SKM-1 treated with dmso at 0.1 percent for 144 hours (cell line): Measurements from ENCODE around the gene MCCC2.
"Not testable (repeated sequence)": the region's sequence is repeated elsewhere in the genome, so short reads cannot be mapped to it uniquely, and the experiment has no call there.

Experiments
- DNase-seq: peaks from one replicate; lab custom pipeline; 2025; ENCODE audit not compliant: unreplicated experiment; lab: John Stamatoyannopoulos, UW

MCCC2 gene

DNA sequence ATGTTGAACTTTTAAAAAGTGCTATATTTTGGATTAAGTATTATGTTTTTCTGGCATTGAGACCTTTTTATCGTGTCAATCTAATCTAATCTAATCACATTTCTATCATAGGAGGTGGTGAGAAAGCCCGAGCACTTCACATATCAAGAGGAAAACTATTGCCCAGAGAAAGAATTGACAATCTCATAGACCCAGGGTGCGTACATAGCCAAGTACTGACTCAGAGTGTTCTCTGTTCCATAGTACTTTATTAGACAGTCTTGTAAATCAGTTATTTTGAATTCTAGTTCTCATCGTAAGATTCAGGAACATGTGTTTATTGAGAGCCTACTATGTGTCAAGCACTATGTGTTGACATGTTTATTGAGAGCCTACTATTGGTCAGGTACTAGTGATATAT, 9.0 kb downstream of the MCCC2 start:
- DNase-seq = no peak

DNA sequence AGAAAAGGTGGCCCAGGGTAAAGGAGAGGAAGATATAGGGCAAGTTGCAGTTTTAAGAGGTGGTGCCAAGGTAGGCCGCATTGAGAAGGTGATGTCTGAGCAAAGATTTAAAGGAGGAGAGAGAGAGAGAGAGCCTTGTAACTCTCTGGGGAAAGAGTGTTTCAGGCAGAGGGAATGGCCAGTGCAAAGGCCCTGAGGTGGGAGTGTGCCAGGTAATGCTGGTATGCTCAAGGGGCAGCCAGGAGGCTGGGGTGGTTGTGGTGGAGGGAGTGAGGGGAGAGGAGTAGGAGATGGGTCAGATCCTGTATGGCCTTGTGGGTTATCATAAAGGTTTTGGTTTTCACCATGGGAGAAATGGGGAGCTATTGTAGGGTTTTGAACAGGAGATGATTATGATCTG, 9.9 kb downstream of the MCCC2 start:
- DNase-seq = no peak

DNA sequence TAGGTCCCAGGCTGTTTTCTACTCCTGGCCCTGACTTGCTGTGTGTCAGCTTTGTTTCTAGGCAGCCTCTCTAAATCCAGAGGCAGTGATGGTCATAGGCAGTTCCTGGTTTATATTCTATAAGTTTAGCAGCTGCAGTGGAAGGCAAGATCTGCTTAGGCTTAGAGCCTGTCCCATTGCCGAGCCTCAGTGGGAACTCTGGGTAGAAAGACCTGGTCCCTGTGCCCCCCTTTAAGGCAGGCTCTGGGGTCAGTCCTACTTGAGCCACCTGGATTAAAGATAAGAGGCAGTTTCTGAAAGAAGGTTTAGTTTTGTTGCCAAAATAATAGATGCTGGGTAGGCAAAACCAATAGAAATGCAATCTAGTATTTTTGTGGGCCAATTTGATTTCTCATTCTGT, 13.6 kb downstream of the MCCC2 start:
- no peak for DNase-seq

DNA sequence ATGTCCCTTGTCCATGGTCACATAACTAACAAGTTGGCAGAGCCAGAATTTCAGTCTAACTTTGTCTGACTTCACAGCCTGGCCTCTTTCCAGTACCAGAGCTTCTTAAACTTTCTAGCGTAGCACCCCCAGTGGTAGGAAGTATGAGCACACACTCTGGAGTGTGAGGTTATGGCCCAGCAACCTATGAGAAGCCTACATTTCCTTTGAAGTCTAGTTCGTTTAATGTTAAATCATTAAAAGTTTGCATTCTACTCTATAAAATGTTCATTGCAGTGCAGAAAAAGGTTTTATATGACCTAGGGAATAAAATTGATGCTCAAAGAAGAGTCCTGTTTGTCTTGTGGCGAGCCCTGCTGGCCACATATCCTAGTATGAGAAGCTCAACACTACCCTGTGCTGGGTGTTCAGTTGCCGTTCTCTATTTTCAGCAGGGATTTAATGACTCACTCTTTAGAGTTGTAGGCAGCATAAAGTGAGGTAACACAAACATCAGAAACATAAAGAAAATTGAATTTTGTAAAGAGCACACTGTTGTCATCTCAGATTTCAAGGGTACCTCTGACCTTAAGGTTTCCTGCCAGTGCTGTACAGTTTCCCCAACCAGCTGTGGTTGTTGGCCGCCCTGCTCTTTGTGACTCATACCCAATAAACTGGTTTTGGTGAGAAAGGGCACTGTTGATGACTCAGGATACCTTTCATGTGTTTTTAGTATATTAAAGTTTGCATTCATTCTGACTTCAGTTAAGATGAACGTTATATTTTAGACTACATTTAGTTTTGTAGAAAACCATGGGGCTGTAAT, 14.3 kb downstream of the MCCC2 start:
- peak; percentile 63 for DNase-seq

DNA sequence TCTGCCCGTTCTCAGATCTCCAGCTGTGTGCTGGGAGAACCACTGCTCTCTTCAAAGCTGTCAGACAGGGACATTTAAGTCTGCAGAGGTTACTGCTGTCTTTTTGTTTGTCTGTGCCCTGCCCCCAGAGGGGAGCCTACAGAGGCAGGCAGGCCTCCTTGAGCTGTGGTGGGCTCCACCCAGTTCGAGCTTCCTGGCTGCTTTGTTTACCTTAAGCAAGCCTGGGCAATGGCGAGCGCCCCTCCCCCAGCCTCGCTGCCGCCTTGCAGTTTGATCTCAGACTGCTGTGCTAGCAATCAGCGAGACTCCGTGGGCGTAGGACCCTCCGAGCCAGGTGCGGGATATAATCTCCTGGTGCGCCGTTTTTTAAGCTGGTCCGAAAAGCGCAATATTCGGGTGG, 22.8 kb downstream of the MCCC2 start:
- DNase-seq = not testable (repeated sequence)

DNA sequence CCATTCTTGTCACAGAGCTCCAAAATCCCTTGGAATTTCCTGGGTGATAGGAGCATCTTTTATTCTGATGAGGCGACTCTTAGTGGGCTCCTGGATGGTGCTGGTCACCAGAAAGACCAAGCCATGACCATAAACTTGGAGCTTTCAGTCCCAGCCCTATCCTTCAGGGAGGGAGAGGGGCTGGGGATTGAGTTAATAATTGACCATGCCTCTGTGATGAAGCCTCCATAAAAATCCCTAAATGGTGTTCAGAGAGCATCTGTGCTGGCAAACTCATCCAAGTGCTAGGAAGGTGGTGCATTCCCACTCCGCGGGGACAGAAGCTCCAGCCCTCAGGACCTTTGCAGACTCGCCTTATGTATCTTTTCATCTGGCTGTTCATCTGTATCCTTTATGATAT, 28.7 kb downstream of the MCCC2 start:
- DNase-seq = no peak

DNA sequence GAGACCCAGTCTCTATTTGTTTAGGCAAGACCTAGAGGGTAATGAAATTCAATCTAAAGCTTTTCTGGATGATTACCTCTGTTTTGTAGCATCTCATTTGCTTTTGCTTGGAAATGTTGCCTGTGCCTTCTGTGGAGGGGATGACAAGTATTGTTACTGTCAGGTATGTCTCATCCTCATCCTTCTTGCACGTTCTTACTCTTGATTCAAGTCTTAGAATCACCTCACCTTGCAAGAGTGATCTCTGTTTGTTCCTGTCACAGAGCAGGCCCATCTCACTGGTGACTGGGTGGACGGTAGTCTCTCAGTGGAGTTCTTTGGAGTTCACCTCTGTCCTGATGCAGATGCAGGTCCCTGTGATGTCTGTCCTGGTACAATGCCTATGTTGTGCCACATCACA, 33.5 kb downstream of the MCCC2 start:
- no peak for DNase-seq

DNA sequence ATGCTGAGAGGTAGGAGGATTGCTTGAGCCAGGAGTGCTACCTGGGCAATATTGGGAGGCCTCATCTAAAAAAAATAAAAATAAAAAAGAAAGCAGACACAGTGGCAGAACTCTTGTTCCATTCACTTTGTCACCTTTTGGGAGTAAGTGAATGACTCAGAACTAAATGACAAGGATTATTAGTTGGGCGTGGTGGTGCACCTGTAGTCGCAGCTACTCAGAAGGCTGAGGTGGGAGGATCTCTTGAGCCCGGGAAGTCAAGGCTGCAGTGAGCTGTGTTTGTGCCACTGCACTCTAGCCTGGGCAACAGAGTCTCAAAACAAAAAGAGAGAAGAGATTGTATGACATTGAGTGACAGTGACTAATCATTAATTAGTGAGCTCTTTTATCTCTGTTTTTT, 34.1 kb downstream of the MCCC2 start:
- DNase-seq = no peak

DNA sequence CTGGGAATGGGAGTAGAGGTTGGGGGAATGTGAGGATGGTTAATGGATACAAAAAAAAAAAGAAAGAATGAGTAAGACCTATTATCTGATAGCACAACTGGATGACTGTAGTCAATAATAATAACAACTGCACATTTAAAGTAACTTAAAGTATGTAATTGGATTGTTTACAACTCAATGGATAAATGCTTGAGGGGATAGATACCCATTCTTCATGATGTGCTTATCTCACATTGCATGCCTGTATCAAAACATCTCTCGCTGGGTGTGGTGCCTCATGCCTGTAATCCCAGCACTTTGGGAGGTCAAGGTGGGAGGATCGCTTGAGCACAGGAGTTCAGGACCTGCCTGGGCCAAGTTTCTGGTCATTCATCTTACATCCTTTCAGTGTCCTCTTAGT, 34.6 kb downstream of the MCCC2 start:
- no peak for DNase-seq

DNA sequence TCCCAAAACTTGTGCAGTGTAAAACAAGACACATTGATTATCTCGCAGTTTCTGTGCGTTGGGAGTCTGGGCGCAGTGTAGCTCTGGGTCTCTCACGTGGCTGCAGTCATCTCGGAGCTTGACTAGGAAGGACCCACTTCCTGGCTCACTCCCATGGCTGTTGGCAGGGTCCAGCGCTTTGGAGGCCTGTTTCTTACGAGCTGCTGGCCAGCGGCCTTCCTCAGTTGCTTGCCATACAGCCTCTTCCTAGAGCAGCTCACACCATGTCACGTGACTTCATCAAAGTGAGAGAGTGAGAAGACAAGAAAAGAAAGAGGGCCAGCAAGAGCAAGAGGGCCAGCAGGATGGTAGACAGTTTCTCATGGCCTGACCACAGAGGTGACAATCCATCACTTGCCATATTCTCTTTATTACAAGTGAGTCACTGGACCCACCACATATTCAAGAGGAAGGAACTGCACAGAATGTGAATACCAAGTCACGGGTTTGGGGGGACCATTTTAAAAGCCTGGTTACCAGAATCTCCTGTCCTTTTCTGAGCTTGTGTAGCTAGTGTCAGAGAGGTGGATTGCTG, 36.2 kb downstream of the MCCC2 start:
- no peak for DNase-seq

DNA sequence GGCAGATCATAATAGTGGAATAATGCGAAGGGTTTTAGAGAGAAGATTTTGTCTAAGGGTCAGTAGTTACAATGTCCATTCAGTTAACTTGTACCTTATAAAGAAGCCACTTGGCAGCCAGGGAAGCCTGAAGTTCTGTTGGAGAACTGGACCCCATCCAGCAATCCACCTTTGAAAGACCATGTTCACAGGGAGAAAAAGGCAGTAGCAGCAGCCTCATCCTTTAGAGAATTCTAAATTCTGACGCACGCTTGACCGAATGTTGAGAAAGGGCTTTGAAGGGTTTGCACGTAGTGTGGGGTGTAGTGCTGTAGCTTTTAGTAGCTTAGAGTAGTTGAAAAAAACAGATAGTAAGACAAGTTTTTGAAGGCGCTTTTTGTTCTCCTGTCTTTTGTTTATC, 42.8 kb downstream of the MCCC2 start:
- no peak for DNase-seq

DNA sequence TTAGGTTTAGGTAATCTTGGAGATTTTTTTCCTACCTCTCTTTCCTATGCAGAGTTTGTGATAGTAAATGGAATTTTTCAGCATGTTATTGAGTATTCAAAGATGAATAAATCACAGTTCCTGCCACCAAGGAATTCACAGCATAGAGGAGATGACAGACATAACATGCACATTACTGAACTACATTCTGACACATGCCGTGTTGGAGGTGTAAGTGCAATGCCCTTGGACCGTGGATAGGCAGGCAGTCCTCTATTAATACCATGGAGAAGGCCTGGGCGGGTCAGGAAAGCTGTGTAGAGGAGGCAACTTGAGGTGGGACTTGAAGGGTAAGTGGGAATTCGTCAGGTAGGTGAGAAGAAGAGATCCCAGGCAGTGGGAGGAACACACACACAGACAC, 43.9 kb downstream of the MCCC2 start:
- DNase-seq = no peak

DNA sequence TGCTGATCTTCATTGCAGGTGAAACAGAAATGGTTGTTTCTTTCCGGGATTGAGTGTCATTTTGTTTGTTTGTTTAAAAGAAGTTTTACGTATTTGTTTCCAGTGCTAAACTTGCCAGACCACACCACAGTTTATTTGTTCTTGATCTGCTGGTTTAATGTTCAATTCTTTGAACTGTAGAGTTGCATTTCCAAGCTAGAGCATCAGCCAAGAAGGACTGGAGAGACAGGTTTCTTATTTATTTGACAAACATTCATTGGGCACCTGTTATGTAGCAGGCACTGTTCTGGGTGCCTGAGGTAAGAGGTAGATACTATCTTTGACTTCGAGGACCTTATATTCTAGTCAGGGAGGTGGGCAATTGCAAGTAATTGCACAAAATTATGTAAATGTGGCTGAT, 45.0 kb downstream of the MCCC2 start:
- no peak for DNase-seq

DNA sequence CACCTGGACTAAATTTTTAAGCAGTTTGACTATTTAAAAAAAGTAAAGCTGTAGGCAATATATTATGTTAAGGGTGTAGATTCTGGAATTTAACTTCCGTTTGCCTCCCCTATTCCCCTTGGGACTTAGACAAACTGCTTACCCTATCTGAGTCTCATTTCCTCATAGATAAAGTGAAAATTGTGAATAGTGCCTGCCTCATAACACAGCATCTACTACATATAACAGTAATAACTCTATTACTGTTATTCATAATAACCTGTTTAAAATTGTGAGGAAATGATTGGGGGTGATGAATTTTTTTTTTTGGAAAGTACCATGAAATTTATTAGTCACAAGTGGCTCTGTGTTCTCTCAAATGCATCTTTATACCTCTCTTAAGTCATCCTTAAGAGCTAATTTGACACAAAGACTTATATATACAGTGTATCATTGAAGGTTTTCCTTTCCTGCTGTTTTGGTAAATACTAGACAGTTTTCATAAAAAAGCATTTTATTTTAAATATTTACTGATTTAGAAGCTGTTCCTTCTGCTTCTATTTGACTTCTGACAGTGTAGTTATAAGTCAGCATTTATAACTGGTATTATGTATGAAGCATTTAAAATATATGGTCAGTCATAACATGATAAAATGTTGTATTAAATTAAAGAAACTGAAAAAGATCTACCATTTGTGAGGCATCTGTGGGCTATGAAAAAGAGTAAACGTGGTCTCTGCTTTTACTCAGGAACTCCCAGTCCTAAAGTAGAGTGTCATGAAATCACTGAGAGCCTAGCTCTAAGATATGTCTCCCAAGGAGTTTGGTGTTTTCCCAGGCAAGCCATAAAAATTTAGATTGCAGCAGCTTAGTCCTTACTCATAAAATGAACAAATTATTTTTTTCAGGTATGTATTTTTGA, 46.4 kb downstream of the MCCC2 start:
- no peak for DNase-seq

DNA sequence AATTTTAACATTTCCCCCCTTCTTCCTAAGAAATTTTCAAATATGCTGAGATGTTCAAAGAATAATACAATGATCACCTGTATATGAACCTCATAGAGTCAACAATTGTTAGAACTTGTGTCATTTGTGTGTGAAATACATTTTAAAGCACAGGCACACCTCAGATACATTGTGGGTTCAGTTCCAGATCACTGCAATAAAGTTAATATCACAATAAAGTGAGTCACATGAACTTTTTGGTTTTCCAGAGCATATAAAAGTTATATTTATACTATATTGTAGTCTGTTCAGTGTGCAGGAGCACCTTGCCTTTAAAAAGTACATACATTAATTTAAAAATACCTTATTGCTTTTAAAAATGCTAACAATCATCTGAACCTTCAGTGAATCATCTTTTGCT, 50.0 kb downstream of the MCCC2 start:
- DNase-seq = no peak

DNA sequence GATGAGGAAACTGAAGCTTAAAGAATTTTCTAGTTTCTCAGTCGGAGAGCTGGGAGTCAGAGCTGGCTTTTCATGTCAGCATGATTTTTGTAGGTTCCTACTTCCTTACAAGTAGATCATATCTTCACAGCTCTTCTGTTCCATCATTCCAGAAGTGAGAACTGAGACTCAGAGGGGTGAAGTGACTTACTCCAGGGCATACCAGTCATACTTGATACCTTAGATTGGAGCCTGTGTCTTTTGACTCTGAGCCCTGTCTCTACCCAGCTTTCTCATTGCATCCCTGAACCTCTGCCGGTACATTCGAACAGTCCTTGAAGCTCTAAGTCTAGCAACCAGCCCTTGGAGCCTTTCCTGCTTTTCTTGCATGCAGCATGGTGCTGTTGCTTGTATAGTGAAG, 53.3 kb downstream of the MCCC2 start:
- DNase-seq = no peak

DNA sequence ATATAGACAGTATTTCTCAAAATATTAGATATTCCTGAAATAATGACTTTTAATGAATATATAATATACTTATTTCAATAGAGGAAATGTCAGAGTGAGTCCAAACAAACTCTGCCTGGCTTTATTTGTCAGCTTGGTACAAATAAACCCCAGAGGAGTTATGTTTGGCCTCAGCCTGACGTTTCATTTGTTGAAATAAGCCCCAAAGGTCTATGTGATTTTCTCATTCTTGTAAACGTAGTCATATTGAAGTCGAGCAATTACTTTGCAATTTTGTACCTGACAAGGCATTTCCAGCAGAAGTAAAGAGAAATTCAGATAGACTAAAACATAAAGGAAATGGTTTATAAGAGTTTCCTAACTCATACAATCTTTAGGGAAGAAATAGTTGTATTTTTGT, 57.9 kb downstream of the MCCC2 start:
- no peak for DNase-seq

DNA sequence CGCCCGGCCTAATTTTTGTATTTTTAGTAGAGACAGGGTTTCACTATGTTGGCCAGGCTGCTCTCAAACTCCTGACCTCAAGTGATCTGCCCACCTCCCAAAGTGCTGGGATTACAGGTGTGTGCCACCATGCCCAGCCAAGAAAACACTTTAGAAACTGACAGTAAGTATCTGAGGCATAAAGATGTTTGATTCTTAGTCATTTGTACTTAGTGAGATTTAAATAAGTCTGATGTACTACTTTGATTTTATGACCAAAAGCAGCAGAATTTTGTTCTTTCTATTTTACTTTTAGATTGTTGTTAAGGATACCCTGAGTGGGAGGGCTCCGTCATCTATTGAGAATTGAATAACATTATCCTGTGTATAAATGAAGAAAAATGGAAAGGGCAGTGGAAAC, 63.8 kb downstream of the MCCC2 start:
- DNase-seq = not testable (repeated sequence)

DNA sequence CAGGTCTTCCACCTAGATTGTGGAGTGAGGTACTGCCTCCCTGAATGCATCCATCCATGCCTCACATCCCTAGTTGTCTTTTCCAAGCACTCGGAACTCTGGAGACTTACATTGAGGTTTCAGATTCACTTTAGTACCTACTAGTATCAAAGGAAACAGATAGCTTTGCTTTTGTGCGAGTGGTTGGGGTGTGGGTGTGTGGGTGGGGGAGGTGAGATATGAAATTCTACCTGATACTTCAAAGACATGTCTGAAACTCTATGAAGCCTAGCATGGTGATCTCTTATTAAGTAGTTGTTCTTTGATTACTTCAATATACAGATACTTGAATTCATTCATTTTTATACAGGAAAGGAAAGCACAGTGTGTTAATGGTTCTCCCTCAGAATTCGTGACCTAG, 64.4 kb downstream of the MCCC2 start:
- DNase-seq = no peak

DNA sequence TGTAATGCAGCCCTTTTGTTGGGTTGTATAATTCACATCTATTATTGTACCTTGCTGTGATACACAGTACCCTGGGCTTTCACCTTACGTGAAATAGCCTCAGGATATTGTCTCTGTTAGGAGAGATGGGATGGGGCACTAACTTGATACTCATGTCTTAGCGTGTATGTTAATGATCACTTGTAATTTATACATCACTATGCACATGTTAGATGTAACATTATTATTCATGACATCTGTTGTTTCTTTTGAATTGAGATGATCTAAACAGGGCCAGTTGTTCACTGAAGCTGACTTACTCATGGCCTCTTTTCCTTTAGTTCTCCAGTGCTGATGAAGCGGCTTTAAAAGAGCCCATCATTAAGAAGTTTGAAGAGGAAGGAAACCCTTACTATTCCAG, 65.2 kb downstream of the MCCC2 start:
- no peak for DNase-seq

DNA sequence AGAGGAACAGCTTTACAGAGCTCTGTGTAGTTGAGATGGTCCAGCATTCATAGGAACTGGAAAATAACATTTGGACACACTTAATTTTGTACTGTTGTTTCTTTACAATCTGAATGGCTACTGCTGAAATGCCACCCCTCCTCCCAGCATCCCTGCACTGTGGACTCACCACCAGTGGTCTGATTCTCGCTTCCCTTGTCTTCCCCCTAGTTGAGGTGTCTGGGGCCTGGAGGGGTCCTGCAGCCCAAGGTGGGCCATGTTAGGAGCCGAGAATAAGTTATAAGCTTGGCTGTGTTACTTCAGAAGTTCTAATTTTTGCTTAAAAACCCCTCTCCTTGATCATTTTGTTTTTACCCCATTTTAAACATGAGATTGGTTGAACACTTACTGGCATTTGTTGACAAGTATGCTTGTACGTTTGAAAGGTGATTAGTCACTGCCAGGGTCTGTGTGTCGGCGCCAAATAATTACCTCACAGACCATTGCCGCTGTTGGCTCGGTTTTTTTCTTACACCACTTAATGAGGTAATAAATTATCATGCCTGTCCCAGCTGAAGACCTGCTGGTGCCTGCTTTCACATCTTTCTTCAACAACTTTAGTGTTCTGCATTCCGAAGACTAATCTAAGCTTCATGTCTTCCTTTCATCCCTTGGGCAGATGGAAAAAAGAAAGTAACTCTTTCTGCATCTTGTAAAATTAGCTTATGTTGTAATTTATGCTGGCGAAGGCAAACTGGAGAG, 65.8 kb downstream of the MCCC2 start:
- no peak for DNase-seq
